HG03196 (cell line): ENCODE results near the gene GPR21.

Experiments used
- ATAC-seq: cut with Tn5 transposase; IDR thresholded peaks from one replicate; pipeline ENCODE4 v1.9.1; 2021; ENCODE audit not compliant: unreplicated experiment

Gene GPR21

DNA sequence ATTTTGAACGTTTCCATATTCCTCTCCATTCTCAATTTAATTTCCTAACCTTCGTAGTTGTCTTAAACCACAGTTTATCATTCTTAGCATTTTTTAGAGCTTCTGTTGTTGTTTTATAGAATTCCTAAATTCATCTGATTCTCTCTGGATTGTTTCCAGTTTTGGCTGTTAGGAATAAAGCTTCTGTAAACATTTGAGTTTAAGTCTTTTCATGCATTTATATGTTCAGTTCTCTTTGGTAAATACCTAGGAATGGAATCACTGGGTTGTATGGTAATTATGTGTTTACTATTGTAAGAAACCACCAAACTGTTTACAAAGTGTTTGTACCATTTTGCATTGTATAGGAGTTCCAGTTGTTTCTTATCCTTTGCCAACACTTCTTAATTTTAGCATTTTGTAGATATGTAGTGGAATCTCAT, 29.7 kb downstream of the GPR21 start:
- ATAC-seq, result no peak

DNA sequence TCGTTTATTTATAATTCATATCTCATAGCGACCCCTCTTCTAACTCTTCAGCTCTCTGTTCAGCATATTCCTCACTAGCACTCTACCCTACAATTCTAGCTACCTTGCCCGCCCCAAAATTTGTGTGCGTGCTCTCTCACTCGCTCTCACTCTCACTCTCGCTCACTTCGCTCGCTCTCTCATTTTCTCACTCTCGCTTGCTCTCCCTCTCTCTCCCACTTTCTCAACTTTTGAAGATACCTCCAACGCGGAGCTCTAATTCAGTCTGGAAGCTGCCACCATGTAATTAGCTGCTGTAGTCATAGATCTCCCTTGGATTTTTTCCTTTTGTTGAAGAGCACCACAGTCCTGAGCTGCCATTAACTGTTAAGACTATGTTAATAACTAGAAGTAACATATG, 30.4 kb downstream of the GPR21 start:
- no peak for ATAC-seq

DNA sequence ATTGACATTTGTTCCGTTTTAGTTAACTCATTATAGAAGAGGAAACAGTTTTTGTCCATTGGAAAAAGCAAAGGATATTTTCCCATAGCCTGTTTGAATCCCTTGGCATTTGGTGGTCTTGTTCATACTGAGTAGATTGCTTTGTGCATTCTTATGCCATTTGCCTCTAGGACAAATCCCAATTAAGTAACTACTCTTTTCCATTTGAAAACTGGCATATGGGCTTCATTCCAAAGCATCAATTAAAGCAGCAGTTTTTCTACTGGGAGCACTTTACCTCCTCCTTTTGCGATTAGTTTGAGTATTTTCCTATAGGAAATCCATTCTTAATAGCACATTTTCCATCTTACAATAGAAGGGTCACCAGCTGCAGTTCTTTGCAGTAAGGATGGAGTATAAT, 31.2 kb downstream of the GPR21 start:
- no peak for ATAC-seq

DNA sequence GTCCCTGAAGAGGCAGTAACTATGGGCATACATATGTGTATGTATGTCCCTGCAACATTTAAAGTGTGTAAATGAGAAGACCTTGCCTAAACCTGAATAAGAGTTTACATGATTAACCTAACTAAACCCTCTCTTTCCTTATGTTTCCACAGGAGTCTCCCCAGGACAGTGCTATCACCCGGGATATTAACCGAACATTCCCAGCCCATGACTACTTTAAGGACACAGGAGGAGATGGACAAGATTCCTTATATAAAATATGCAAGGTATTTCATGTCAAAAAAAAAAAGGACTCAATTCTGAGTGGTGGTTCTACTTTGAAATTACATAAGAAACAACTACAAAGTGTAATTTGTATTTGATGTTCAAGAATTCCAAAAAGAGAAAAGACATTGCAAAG, 31.7 kb downstream of the GPR21 start:
- ATAC-seq, result no peak

DNA sequence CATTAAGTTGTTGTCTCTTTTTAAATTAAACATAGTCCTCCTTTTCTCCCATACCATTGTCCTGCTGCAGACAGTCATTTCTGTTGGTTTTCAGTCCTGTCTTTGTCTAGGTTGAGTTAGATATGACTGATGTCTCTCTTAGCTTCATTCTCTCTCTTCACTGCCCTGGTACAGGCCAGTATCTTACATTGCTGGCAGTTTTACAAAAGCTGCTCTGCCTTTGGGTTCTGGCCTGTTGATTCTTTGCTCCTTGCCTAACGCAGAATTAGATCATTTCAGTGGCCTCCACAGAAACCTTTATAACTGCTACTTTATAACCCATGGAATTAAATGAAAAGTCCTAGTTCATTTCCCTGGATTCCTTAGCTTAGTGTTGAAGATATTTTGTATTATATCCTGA, 33.7 kb downstream of the GPR21 start:
- ATAC-seq, result no peak

DNA sequence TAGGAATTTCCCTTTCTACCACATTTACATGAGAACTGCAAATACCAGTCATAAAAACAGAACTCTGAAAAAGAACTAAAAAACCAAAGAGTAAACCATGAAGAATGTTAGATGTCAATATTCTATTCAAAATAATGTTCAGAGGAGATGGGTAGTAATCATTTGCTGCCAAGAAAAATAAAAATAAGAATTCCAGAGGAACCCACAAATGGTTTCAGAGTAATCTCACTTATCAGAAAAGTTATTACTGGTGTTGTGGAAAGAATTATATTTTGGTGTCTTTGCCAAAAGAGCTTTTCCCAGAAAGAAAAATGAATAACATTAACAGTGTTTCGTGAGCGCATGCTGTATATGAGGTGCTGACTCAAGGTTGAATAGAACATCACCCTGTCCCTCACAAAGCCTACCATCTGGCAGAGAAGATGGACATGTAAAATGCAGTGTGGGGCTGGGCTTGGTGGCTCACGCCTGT, 35.6 kb downstream of the GPR21 start:
- no peak for ATAC-seq

DNA sequence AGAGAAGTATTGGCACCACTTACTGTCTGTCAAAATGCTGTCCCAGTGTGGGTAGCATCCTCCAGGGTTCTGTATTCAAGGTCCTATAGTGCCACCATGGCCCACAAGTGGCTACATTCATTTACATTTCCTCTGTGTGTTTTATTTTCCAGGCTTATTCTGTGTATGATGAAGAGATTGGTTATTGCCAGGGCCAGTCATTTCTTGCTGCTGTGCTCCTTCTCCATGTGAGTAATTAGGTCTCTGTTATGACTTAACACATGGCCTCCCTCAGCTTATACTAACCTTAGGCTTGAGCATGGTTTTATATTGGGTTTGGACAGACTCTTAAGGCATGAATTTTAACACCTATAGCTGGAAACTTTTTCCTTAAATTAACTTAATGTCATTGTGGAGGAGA, 36.7 kb downstream of the GPR21 start:
- no peak for ATAC-seq

DNA sequence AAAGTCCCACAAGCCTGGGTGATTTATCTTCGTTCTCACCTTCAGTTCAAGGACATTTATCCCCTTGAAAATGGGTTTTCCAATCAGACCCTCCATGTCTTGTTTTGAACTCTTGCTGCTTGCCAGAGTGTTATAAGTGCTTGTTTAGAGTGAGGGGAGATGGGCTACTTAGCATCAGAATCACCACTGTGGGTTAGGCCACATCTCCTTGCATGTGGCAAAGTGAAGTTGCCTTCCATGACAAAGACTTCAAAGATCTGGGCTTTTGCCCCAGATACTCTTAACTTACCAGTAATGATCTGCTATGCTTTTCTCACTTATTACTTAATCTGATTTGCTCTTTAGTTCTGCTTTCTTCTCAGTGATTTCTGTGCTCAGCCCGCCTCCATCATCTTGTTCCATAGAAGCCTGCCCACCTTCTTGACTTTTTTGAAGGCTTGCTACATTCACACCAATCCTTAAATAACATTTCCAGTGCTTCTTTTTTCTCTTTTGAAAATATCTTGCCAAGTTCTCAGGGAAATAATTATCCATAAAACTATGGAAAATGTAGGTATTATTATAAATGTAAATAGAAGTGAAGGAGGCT, 39.0 kb downstream of the GPR21 start:
- ATAC-seq, result no peak

DNA sequence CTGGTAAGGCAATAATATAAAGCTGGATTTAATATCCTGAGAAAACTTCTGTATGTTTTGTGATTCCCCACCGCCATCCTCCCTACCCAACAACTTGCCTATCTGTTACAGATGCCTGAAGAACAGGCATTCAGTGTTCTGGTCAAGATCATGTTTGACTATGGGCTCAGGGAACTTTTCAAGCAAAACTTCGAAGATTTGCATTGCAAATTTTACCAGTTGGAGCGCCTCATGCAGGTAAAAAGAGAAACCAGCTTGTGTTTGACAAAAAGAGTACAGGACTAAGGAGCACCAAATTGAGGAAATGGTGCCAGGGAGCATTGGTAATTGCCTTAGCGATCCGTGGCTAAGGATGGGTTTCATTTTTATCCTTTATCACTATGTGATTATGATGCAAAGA, 40.0 kb downstream of the GPR21 start:
- no peak for ATAC-seq

DNA sequence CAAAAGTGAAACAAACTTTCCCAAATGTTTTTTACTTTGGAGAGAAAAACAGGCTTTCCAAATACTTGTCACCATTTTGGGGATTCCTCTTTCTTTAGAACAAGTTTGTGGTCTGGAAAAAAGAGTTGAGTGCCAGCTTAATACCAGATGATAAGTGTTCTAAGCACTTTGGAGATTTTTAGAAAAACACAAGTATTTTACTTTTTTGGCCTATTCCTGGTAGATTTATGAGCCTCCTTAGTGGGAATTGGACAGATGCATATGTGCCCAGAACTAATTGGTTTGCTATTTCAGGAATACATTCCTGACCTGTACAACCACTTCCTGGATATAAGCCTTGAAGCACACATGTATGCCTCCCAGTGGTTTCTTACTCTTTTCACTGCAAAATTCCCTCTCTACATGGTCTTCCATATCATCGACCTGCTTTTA, 40.5 kb downstream of the GPR21 start:
- ATAC-seq, result no peak

DNA sequence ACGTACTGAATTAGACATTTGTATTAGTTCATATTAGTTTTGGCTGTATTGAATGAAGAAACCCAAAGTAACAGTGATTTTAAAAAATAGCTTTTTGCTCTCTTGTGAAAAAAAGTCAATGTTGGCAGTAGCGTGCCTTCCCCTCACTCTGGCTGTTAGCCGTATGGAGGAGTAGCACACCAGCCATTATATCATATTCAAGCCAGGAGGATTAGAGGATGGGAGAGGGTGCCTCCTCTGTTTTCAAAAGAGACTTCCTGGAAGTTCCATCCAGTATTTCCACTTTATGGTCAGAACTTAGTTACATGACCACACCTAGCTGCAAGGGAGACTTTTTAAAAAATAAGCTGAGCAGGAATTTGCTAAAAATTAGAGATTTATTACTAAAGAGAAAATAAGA, 41.2 kb downstream of the GPR21 start:
- no peak for ATAC-seq

DNA sequence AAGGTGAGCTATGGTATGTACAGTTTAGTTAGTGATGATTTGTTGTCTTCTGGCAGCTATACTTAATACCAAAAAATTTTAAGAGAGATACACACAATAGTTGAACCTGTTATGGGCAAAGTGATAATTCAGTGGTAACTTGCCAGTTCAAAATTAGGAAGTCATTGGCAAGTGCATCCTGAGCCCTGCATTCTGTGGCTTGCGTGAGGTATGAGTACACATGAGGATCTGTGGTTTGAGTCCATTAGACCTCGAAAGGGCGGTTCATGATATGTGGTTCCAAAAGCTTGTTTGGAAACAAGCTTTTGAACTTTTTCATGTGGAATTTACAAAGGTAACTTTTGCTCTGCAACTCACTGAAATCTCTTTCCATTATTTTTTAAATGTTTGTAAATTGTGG, 47.0 kb downstream of the GPR21 start:
- no peak for ATAC-seq

DNA sequence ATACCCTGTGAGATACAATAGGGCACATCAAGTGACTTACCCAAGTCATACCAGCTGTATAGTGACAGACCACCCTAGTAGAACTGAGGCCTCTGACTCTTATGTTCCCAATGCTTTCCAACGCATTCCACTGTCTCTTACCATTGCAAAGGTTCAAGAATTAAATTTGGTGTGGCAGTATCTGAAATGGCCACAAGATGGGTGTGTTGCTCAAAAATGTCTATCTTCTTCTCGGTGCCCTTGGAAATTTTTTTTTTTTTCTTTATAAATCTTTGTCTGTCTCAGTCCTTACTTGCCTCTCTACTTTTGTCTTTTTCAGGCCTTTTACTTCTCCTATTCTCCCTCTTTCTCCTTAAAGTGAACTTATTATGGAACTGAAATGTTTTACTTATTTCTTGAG, 48.4 kb downstream of the GPR21 start:
- ATAC-seq, result no peak

DNA sequence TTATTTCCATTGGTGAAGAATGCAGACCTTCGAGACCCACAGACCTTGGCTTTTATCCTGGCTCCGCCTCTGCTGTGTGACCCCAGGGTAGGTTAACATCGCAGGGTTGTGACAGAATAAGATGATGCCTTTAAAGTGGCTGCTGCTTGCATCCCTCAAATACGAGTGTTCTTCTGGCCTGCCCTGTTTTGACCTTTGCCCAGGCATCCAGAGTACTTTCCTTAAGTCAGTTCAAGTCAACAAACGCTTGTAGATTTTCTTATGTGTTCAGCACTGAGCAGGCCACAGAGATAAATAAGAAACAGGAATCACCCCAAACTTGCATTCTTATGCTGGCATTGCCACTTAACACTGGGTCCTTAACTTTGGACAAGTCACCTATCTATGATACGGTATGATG, 50.2 kb downstream of the GPR21 start:
- no peak for ATAC-seq

DNA sequence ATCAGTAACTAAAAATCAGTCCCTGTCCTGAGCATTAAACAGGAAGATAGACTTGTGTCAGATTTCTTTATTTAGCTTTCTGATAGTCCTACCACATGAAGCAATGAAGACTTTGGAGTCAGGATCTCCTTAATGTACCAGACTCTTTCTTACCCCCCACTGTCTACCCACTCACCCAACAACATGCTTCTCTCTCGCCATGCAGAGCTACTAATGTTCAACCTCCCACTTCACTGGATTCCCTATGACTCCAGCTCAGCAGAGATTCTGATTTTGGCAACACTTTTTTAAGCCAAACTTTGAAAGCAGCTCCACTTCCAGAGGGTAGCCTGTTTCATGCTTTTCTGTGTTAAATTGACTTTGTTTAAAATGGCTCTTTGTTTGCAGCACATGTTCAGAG, 50.8 kb downstream of the GPR21 start:
- ATAC-seq, result no peak
